Inferior parietal cortex (tissue), 1 donor: Measurements from ENCODE around the gene AP3S2.
"Not testable (repeated sequence)": the region's sequence is repeated elsewhere in the genome, so short reads cannot be mapped to it uniquely, and the experiment has no call there.

Experiments used
- DNase-seq: peaks from one replicate; pipeline ENCODE4 v3.0.0-alpha.2; 2016; ENCODE audit errors: extremely low spot score

The AP3S2 gene

DNA sequence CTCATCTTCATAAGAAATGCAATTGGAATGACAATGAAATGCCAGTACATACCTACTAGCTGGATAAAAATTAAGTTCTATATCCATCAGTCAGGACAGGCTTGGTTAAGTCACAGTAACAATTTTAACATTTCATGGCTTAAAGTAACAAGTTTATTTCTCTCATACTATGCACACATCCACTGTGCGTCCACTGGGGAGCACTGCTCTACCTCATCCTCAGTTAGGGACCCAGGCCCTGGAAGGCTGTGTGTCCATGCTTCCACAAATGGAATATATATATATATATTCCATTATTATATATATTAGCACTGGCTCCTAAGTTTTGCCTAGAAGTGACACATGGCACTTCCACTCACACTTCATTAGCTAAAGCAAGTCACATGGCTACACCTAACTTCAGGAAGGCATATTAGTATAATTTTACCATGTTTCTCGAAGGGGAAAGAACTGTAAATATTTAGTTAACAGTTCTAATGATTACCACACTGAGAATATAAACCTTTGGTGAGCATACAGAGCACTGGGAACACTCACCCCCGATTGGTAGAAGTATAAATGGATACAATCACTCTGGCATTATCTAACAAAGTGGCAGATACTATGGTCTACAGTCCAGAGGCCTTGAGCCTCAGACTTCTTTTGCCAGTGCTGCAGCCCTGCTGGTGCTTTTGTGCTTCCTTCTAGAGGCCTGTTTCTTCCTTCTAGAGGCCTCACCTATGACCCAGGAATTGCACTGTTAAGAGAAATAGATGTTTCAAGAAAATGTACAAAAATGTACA lies 28.6 kb downstream of the AP3S2 start:
- no peak for DNase-seq

DNA sequence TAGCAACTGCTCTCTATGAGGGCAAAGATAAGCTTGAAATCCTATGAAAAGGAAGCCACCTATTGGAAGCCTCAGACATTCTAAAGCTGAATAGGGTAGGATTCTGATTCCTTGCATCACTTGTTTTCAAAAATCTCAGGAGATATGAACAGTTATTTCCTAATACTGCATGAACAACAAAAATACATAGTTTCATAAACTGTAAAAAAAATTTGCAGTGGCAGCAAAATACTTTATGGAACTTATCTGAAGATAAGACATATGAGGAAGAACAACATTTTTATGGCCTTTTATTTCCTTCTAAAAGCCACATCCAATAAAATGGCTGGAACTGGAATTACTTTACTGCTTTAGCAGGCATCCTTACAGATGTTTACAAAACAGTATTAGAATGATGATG lies 29.9 kb downstream of the AP3S2 start:
- no peak for DNase-seq

DNA sequence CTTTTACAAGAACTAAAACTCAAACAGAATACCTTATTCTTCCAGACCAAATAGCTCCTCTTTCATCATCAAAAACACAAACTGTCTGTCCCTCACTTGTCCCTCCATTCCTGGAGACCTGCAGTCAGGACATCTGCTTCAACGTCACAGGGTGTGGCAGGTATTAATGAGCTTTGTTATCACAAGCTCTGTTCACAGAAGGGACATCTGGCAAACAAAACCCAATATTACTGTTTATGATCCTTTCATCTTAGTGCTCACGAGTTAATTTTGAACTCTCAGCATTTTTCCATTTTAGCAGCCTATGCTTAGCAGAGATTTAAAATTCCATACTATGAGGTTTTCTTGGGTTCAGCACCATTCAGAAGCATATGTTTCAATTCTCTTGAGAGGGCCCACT lies 32.9 kb downstream of the AP3S2 start:
- no peak for DNase-seq

DNA sequence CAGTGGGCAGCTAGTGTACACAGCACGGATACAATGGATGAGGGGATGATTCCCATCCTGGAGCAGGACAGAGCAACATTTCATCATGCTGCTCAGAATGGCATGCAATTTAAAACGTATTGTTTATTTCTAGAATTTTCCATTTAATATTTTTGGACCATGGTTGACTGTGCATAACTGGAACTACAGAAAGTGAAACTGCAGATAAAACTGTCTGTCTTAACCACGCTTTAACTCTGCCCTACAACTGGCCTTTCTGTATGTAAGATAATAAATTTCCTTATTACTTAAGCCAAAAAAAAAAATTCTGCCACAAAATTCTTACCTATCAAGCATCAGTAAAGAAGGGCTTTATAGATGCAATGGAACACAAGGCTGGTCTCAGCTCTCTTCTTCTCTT lies 33.4 kb downstream of the AP3S2 start:
- DNase-seq, result no peak

DNA sequence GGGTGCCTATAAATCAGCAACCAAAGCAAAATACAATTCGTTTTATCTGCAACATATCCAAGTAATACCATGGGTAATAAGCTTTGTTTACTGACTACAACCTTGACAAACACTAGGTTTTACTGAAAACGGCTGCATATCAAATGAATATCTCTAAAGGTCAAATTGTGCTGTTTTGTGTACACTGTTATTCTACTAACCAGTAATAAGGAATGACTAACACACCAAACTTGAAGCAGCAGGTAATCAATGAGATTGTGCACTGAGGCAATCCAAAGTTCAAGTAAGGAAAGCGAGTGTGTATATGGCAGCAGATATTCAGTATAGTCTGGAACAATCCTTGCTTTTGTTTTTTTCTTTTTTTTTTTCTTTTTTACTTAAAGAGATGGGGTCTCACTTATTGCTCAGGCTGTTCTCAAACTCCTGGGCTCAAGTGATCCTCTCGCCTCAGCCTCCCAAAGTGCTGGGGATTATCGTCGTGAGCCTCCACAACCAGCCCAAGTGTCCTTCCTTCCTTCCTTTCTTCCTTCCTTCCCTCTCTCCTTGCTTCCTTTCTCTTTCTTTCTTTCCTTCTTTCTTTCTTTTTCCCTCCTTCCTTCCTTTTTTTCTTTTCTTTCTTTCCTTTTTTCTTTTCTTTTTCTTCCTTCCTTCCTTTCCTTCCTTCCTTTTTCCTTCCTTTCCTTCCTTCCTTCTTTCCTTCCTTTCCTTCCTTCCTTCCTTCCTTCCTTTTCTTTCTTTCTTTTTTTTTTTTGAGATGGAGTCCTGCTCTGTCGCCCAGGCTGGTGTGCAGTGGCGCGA lies 34.9 kb downstream of the AP3S2 start:
- DNase-seq, result no peak

DNA sequence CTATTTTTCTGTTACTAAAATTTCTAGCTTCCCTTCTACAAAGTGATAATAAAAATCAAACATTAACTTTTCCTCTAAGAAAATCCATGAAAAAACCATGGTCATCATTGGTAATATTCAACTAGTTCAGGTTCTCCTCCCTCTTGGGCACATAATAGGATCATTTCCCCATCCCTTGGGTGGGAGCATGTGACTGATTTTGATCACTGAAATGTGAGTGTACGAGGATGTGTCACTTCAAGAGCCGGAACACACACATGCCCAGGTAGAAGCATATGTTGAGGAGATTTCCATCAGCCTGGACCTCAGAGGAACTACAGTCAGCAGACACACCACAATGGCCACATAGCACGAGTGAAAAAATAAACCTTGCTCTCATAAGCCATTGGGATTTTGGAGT lies 36.1 kb downstream of the AP3S2 start:
- no peak for DNase-seq

DNA sequence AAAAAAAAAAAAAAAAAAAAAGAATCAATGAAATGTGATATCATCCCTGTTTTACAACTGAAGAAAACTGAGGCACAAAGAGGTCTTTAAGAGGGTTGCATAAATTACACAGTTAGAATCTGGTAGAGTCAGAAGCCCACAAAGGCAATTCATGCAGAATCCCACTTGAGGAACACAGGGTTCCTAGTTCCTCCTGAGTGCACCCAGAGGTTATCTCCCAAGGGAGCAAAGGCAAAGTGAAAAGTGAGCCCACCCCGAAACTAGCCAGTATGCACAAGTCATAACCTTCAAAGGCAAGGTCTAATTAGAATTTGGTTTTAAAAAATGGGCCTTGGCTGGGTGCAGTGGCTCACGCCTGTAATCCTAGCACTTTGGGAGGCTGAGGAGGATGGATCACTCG lies 37.8 kb downstream of the AP3S2 start:
- DNase-seq, result no peak

DNA sequence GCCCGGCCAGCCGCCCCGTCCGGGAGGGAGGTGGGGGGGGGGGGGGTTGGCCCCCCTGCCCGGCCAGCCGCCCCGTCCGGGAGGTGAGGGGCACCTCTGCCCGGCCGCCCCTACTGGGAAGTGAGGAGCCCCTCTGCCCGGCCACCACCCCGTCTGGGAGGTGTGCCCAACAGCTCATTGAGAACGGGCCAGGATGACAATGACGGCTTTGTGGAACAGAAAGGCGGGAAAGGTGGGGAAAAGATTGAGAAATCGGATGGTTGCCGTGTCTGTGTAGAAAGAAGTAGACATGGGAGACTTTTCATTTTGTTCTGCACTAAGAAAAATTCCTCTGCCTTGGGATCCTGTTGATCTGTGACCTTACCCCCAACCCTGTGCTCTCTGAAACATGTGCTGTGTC lies 38.9 kb downstream of the AP3S2 start:
- not testable (repeated sequence) for DNase-seq

DNA sequence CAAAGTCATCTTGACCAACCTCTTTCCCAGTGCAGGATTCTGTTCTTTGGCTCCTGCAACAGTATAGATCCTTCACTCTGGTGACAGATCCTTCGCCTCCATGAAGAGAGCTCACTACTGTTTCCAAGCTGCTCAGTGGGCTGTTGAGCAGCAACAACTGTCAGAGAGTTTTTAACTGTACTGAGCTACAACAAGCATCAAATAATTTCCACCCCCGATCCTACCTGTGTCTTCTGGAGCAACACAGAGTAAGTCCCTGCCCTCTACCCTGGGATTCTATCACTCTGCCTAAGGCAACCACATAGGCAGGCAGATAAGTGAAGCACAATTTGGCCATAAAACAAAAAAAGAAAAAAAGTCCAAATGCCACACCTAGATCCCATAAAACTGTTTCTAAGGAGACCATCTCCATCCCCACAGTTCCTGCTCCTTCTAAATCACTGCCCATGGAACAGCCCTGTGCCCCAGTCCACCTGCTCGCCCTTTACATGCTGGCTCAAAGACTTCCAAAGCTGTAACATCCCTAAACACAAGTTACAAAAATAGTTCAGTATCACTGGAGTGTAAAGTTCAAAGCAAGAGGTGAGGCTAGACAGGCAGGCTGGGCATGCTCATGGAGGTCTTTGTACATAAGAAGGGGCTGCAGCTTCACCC lies 41.3 kb downstream of the AP3S2 start:
- DNase-seq, result no peak

DNA sequence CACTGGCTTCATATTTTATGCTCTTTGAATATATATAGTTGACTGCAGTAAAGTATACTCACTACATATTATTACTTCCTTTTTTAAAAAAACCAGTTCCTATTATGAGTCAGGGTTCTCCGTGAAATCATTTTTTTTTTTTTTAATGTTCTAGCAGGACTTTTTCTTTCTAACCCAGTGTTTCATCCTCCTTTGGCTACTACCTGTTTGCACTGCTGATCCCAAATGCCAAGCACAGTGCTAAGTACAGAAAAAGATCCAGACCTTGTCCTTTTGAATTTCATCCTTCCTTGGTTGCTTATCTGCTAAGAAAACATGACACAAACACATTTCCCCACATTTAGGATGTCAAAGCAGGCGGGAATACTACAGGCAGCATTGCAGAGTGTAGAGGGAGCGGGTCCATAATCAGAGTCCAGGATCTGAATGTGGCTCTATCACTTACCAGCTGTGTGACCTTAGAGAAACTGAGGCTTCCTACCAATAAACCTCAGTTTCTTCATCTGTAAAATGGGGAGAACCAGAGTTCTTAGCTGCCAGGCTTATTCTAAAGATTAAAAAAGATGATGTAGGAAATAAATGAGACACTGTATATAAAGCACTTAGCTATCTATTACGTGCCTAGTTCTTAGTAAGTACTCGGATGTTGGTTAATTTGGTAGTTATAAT lies 42.0 kb downstream of the AP3S2 start:
- DNase-seq, result no peak

DNA sequence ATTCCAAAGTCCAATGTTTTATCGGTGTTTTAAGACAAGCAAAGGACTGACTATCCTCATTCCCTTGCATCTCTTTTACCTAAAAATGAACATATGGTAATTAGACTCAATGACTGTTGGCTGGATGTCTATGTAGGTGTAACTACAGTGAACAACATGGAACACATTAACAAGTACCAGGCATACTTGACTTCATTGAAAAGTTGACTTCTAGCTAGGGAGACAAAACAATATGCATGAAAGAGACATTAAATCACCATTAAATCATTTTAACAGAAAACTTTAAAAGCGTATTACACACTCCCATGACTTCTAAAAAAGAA lies 44.9 kb downstream of the AP3S2 start:
- DNase-seq, result no peak

DNA sequence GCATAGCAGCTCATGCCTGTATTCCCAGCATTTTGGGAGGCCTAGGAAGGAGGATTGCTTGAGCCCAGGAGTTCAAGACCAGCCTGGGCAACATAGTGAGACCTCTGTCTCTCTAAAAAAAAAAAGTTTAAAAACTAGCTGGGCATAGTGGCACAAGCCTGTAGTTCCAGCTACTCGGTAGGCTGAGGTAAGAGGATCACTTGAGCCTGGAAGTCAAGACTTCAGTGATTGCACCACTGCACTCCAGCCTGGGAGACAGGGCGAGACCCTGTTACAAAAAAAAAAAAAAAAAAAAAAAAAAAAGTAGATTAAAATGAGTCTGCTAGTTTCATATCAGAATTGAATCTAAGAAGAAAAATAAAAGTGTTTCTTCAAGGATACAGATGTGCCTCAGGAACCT lies 46.7 kb downstream of the AP3S2 start:
- DNase-seq, result no peak

DNA sequence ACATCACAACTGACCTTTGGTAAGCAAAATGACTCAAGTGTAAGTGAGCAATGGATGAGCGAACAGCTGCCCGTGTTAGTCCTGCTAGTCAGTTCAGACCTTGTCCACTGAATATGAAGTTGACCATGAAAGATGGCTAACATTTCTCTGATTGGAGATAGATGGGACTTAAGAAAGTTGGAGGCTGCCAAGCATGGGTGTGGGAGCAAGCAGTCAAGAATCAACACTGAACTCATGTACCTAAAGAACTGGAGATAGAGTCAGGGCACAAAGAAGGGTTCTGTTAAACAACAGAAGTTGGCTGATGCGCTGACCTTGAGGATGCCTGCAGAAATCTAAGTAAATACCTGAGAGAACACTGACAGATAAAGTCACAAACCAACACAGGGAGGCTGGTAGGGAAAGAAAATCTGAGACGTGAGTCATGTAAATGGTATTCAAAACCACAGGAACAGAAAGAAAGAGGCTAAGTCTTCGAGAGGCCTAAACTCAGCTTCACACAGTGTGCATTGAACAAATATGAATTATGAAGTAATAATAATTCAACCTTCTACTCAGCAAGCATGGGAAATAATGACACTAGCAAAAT lies 48.4 kb downstream of the AP3S2 start:
- no peak for DNase-seq

DNA sequence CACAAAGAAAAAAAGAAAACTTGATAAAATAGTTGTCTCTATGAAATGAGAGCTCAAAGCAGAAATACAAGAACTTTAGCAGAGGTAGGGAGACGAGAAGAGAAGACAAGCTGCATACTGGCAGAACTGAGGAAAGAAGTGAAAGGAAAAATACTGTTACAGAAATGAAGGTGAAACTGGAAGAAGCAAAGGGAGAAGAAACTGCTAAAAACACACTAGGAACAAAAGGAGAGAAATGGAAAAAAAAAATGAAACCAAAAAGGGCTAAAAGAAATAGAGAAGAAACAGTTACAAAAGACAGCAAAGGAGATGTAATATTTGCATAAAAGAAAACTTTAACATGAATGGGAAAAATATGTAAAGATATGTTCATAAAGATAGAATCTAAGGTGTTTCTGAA lies 51.8 kb downstream of the AP3S2 start:
- DNase-seq, result no peak

DNA sequence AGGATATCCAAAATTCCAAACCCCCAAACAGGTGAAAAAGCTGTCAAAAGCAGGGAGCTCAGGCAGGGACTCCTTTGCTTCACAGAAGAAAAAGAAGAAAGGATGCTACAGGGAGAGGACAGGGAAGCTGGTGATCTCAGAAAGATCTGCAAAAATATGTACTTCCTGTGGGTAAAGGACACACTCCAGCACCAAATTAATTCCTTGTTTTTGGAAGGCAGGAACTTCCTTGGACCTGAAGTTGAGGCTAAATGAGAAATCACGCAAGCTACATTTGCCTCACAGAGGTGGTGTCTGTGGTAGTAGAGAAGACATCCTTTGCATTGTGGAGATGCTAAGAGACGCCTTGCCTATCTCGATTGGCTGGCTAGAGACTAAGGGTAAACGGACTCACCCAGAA lies 52.5 kb downstream of the AP3S2 start:
- DNase-seq, result no peak

DNA sequence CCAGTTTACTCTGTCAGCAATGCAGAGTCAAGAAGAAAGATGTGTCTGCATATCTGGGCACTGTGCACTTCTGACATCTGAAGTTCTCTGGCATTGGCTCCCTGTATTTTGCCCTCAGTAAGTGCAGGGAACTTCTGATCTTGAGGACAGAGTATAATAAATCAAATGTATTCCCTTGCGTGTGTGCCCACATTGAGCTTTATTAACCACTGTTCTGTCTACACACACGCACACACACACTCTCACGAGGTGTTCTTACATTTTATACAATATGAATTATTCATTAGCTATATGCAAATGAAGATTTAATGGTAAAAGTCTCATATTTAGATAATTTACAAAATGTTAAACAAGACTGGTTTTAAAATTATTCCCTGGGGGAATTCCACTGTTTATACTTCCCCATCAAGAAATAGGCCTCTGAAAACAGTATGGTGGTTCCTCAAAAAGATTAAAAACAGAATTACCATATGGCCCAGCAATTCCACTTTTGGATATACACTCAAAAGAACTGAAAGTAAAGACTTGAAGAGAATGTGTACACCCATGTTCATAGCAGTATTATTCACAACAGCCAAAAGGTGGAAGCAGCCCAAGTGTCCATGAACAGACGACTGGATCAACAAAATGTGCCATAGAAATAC lies 54.5 kb downstream of the AP3S2 start:
- DNase-seq, result no peak

DNA sequence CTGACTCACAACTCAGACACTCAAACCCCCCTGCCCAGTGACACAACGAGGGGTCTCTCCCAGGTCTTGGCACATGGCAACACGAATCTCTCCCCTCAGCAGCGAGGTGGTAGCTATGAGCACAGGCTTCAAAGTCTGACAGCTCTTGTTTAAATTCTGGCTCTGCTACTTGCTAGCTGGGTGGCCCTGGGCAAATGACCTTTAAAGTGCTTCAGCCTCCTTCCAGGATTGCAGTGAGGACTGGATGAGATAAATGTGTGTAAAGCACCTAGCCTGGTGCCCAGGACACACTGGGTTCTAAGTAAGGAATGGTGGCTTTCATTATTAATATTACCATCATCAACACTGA lies 56.0 kb downstream of the AP3S2 start:
- no peak for DNase-seq

DNA sequence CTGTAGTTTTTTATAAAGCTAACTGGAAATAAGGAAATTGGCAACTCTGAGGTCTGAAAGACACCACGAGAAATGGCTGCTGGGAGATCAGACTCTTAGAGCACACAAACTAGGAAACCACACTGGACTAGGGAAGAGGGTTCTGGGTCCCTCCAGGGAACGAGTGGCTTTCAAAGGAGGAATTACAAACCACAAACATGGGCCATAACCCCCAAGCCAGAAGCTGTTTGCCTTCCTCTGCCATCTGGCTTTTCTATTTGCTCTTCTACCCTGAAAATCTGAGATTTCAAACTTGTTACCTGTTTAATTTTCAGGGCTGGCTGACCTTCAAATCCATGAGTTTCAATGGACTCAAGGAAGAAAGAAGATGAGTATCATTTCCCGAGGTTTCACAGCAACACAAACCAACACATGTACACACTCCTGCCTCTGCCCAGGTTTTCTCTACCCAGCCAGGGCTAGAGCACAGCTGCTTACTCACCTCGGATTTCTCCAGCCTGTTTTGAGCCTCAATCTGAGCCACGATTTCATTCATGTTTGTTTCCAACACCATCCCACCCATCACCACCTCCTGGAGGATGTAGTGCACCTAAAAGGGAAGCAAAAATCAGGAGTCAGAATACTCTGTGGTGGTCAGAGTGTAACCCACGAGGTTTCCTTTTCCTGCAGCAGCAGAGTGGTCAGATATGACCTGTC lies 56.5 kb downstream of the AP3S2 start:
- no peak for DNase-seq

DNA sequence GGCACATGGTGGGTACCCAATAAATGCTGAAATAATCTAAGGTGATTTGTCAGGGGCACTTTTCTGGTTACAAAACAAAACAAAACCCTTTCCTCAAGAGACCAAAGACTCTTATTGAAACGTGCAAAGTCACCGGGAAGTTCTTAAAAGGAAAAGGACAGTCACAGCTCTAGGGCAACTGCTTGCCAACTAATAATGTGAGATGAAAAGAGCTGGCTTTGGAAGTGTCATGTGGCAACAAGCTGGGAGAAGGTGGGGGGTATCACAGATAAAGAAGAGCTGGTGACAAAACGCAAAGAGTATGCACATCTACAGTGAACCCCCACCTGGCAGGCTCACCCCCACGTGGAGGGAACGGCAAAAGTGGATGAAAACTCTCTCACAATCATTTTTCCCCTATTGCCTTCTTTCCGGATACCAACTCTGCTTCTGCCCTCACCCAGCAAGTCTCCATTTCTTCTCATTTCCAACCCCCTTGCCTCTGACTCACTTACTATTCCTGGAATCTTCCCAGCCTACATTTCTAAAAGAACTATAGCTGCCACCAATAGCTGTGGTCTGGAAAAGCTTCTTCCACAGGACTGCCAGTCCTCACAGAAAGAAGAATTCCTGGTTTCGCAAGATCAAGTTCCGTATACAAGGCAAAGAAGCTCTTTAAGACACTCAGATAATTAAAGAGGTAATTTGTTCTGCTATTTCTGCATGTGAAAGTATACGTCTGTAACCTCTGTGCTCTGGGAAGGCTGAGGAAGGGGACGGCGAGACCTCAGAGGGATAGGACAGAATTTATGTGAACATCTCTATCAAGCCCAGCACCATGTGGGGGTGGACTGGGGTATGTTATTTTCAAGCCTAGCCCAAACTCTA lies 57.3 kb downstream of the AP3S2 start:
- peak; percentile 42 for DNase-seq

DNA sequence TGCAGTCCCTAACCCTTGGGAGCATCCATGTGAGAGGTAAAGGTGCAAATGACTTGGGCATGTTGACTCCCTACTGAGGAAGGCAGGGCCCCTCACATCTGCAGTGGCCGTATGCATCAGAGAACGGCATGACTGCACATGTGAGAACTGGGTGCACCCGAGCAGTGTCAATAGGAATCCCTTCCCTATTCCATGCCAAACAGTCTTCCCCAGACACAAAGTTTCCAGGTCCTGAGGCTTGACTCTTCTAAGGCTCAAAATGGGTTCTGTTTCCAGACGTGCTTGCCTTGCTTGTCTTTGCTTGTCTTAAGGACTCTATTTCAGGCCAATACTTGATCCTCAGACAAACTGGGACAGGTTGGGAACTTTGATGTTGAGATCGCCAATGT lies 58.6 kb downstream of the AP3S2 start:
- DNase-seq, result no peak
